Amygdala (tissue), 56 donors: ENCODE data around the gene PCBP3.
A peak's percentile ranks its signal among the peaks of the same experiment; 100 is the strongest.
"Not testable (repeated sequence)": the region's sequence is repeated elsewhere in the genome, so short reads cannot be mapped to it uniquely, and the experiment has no call there.

Source experiments
- DNase-seq, 56 donors: peaks; one replicate each; lab custom pipeline; 2025; lab: John Stamatoyannopoulos, UW

The PCBP3 gene

GRCh38 chr21:45963232-45963570 lies 319.7 kb downstream of the PCBP3 start:
- no peak for DNase-seq

GRCh38 chr21:45964649-45965048 lies 321.1 kb downstream of the PCBP3 start:
- no peak for DNase-seq

GRCh38 chr21:45965084-45965809 lies 321.7 kb downstream of the PCBP3 start:
- DNase-seq, result no peak

GRCh38 chr21:45966791-45967394 lies 323.4 kb downstream of the PCBP3 start:
- no peak for DNase-seq

- no peak for DNase-seq
These were observed 326.6 kb downstream of the PCBP3 start for GRCh38 chr21:45969921-45970673.

GRCh38 chr21:45970674-45971615 lies 327.4 kb downstream of the PCBP3 start:
- DNase-seq, result peak in 9 of 56 donors; percentile 8 to 59 (median 35)

GRCh38 chr21:45971616-45972352 lies 328.3 kb downstream of the PCBP3 start:
- DNase-seq, result peak in 1 of 56 donors; percentile 15

GRCh38 chr21:45972353-45972715 lies 328.8 kb downstream of the PCBP3 start:
- no peak for DNase-seq

- DNase-seq, result no peak
These were observed 329.4 kb downstream of the PCBP3 start for GRCh38 chr21:45972716-45973474.

GRCh38 chr21:45973475-45974072 lies 330.0 kb downstream of the PCBP3 start:
- DNase-seq, result peak in 11 of 56 donors; percentile 19 to 55 (median 35)

- no peak for DNase-seq
These were observed 330.8 kb downstream of the PCBP3 start for GRCh38 chr21:45974073-45975019.

- DNase-seq, result no peak
These were observed 331.6 kb downstream of the PCBP3 start for GRCh38 chr21:45975020-45975666.

GRCh38 chr21:45975667-45976409 lies 332.3 kb downstream of the PCBP3 start:
- not testable (repeated sequence) for DNase-seq

GRCh38 chr21:45976701-45977311 lies 333.3 kb downstream of the PCBP3 start:
- DNase-seq, result no peak

- DNase-seq, result no peak
These were observed 333.9 kb downstream of the PCBP3 start for GRCh38 chr21:45977396-45977795.

GRCh38 chr21:45979141-45979631 lies 335.7 kb downstream of the PCBP3 start:
- DNase-seq, result no peak
